LNCAP (cell line): ENCODE measurements around the gene RHEBL1.

Source experiments
- TF ChIP-seq, protein P1 (sequence below): fragments of 450-650 bp; IDR thresholded peaks from 2 replicates; pipeline ENCODE4 v1.5.1; 2017; ENCODE audit warnings: mild to moderate bottlenecking

RHEBL1 gene

DNA sequence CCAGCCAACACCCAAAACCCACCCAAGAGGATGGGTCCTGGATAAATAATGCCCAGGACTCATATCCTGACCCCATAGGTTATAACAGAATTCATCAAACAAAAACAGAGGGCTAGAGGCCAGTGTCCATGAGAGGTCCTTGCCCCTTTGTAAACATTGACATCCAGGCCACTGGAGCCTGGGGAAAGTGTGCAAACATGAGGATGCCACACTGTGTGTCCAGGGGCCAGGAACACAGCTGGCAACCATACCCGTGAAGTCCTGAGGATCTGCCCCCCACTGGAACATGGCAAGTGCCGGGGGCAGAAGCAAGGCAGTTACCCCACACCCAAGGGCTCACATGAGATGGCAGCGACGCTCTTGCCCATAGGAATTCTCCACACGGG, 5.0 kb downstream of the RHEBL1 start:
- TF ChIP-seq, protein P1, sequence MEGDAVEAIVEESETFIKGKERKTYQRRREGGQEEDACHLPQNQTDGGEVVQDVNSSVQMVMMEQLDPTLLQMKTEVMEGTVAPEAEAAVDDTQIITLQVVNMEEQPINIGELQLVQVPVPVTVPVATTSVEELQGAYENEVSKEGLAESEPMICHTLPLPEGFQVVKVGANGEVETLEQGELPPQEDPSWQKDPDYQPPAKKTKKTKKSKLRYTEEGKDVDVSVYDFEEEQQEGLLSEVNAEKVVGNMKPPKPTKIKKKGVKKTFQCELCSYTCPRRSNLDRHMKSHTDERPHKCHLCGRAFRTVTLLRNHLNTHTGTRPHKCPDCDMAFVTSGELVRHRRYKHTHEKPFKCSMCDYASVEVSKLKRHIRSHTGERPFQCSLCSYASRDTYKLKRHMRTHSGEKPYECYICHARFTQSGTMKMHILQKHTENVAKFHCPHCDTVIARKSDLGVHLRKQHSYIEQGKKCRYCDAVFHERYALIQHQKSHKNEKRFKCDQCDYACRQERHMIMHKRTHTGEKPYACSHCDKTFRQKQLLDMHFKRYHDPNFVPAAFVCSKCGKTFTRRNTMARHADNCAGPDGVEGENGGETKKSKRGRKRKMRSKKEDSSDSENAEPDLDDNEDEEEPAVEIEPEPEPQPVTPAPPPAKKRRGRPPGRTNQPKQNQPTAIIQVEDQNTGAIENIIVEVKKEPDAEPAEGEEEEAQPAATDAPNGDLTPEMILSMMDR, result no peak

DNA sequence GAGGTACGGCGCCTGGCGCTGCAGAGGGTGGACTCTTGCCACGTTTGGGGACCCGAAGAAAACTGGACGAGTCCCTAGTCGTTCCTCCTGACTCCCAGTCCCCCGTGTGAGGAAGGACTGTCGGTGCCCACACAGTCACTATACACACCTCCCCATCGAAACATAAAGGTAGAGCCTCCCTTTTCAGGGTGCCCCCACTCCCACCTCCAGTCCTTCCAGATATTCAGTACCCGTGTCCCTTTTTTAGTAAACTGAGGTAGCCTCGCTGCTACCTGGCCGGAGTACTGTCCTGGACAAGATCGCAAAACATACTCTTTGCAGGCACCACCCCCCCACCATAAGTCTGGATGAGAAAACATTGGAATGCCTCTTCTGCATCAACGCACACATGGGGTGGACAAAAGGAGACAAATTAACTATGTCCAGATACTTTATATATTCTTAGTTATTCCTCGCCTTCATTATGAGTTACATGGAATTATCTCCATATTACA, 8.6 kb downstream of the RHEBL1 start:
- TF ChIP-seq, protein P1, result no peak

DNA sequence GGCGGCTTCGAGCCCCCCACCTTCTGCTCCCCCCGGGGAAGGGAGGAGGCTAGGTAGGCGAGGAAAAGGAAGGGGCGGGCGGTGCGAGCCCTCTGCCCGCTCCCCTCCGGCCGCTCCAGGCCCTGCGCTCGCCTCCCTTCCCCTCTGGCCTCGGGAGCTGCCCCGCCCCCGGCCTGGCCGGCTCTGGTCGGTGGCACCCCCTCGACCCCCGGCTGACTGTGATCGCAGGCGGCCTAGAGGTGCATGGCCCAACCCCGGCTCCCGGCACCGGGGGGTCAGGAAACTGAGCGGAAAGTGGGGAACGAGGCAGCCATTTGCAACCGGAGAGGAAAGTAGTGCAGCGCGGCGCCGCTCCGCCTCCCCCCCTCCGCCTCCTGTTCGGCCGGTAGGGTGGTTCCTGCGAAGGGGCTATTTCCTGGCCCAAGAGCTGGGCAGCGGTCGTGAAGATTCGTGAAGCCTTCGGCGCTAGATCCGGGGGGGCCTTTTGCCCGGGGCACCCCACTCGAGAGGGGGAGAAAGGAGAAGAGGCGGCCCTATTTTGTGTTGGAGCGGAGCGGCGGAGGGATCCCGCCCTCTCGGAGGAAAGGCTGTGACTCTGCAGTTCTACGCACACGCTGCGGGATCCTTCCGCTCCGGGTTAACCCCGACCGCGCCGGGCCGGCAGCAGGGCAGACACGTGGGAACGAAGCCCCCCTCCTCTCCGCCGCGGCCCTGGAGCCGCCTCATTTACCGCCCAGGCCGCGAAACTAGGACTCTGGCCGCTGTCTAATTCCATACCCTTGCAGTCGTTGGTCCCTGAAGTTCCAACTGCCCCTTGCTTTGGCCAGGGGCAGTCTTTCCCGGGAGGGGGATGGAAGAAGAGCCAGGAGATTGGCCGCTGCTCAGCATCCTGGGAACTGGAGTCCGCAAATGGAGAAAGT, 9.3 kb downstream of the RHEBL1 start, which contains the start of gene KMT2D:
Gene KMT2D (minus strand): TSS at position 558 of the 920 bp plus-strand sequence. CDS start 5,470 bp downstream, outside the sequence.
- TF ChIP-seq, protein P1, result no peak; the same call in 1 of the 2 replicates

DNA sequence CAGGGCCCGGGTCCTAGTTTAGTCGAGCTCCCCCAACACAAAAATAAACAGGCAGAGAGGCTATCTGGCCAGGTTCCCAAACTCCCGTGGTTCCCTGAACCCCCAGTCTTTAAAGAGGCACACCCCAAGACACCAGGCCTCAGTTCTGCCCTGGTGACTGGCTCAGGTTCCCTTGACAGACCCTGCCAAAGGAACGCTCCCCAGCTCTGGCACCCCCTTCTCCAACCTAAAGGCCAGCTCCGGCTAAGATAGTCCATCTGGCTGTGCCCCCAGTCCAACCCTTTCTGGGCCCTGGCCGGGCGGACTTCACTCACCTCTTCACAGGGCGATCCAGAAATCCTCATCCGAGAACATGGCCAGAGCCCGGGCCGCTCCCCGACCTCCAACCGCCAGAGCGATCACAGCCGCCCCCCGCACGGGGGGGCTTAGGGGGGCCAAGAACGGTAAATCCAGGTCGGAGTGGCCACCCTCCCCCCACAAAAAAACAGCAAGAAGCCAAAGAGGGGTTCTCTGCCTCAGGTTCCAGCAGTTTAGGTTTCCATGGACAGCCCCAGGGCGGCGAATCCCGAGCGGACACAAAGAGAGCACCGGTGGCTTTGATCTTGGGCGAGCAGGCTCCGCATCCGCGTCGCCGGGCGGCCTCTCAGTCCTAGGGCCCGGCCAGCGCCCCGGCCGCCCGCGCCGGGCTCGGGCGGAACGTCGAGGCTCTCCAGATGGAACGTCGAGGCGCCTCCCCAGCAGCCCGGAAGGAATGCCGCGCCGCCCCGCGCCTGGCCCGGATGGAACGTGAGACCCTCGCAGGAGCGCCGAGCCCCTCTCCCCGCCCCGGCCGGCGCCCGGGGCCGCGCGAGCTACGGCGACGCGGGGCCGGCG, 10.2 kb downstream of the RHEBL1 start:
- TF ChIP-seq, protein P1, result no peak

DNA sequence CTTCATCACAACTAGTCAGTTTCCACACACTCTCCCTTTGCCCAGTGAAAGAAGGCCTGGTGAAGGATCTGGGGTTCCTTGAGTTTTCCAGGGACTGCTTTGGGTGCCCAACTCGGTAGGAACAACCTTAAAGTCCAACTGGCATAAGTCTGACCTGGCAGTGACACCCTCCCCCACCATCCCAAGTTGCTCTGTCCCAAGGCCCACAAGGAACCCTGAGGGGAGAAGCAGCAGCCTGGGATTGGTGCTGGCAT, 10.8 kb downstream of the RHEBL1 start:
- TF ChIP-seq, protein P1, result no peak

DNA sequence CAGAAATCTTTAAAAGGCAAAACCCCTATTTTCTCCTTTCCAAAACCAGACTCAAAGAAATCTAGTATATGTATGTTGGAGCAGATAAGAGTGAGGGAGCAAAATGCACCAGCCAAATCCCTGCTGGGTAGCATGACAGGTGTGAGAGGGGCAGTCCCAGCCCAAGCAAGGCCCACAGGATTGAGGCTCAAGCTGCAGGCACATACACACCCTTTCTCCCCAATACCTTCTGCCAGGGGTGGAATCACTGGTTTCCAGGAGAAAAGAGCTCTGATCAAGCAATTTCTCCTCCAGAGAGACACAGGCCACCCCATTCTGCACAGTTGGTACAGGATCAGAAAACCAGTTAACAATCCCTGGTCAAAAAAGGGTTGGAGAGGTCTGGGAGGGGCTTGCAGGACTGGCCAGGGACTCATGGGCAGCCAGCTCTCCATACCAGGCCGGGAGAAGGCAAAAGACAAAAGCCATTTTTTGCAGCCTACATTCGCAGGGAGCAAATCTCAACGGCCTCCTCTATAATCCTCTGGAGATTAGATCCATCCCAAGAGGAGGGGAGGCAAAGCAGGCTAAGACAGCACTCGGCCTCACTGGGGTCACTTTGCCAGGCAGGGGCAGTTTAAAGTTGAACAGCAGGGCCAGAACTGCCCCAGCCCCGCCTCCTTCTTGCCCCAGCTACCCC, 11.3 kb downstream of the RHEBL1 start:
- TF ChIP-seq, protein P1, result no peak

DNA sequence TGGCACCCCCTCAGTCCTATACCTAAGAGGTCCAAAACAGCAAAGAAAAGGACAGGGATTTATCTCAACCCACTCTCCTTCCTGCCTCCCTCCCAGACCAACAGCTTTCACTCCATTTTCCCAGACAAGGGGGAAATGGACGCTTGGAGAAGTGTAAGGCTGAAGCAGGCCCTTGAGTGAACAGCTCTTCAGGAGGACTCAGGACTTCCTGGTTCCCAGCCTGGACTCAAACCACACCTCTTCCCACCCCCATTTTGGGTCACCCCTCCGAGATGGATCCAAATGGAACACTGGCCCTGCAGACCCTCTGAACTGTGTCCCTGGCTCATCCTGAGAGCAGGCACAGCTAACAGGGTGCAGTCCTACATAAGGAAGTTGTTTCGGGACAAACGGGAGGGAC, 11.9 kb downstream of the RHEBL1 start:
- TF ChIP-seq, protein P1, result no peak
